RWPE2 (cell line): ENCODE results near the gene GGTLC2.
"Not testable (repeated sequence)": the region's sequence is repeated elsewhere in the genome, so short reads cannot be mapped to it uniquely, and the experiment has no call there.

Source experiments
- ATAC-seq: fragments of 200-7000 bp; cut with Tn5 transposase; 3 replicates; pipeline ENCODE4 v1.9.1; 2021; ENCODE audit warnings: low read depth
- DNase-seq: peaks from one replicate; pipeline ENCODE4 v3.0.0-alpha.2; 2020; ENCODE audit warnings: low spot score
- H3K27ac ChIP-seq: fragments of 450-650 bp; 2 replicates; pipeline ENCODE4 v1.5.1; 2017; ENCODE audit warnings: mild to moderate bottlenecking; ENCODE audit not compliant: poor library complexity, severe bottlenecking
- H3K27me3 ChIP-seq: fragments of 250-450 bp; sonication (Bioruptor Pico); 2 replicates; pipeline ENCODE4 v1.5.1; 2021; ENCODE audit warnings: mild to moderate bottlenecking, moderate library complexity; ENCODE audit not compliant: insufficient read depth, poor library complexity, severe bottlenecking
- H3K36me3 ChIP-seq: fragments of 250-450 bp; sonication (Bioruptor Pico); 2 replicates; pipeline ENCODE4 v1.5.1; 2020; ENCODE audit warnings: low read depth, mild to moderate bottlenecking, moderate library complexity
- H3K4me1 ChIP-seq: fragments of 250-450 bp; sonication (Bioruptor Pico); 2 replicates; pipeline ENCODE4 v1.5.1; 2021; ENCODE audit warnings: mild to moderate bottlenecking, moderate library complexity; ENCODE audit not compliant: insufficient read depth, poor library complexity, severe bottlenecking
- H3K4me3 ChIP-seq: fragments of 250-450 bp; sonication (Bioruptor Pico); 2 replicates; pipeline ENCODE4 v1.5.1; 2021; ENCODE audit warnings: mild to moderate bottlenecking, moderate library complexity; ENCODE audit not compliant: severe bottlenecking
- H3K9me3 ChIP-seq: fragments of 250-450 bp; sonication (Bioruptor Pico); 2 replicates; pipeline ENCODE4 v1.5.1; 2021; ENCODE audit warnings: mild to moderate bottlenecking, moderate library complexity; ENCODE audit not compliant: severe bottlenecking
- CTCF ChIP-seq: fragments of 450-650 bp; IDR thresholded peaks from one replicate; pipeline ENCODE4 v1.5.1; 2017; ENCODE audit warnings: mild to moderate bottlenecking, moderate library complexity; ENCODE audit not compliant: poor library complexity, severe bottlenecking

GGTLC2 gene

GRCh38 chr22:22683668-22684361, 39.4 kb downstream of the GGTLC2 start:
- no peaks in the 10 kb centered on the region for H3K27me3 ChIP-seq

GRCh38 chr22:22684580-22685561, 40.5 kb downstream of the GGTLC2 start:
- no peaks in the 10 kb centered on the region for H3K36me3 ChIP-seq
- no peak overlapping the region for H3K27ac ChIP-seq
- DNase-seq (no peak), ATAC-seq (no peak)
- H3K9me3 ChIP-seq = no peaks in the 10 kb centered on the region
- peak; percentile 30 for TF ChIP-seq CTCF
- H3K4me3 ChIP-seq = no peak overlapping the region
- H3K27me3 ChIP-seq = no peaks in the 10 kb centered on the region
- H3K4me1 ChIP-seq = no peaks in the 10 kb centered on the region

More at GRCh38 chr22:22683668-22684361, 39.4 kb downstream of the GGTLC2 start:
- Histone ChIP-seq H3K27ac (no peak overlapping the region), H3K9me3 (no peaks in the 10 kb centered on the region), H3K4me3 (no peak overlapping the region), H3K36me3 (no peaks in the 10 kb centered on the region), H3K4me1 (no peaks in the 10 kb centered on the region)
- no peak for TF ChIP-seq CTCF
- DNase-seq (no peak), ATAC-seq (no peak)

GRCh38 chr22:22685586-22685985, 41.2 kb downstream of the GGTLC2 start:
- Histone ChIP-seq H3K9me3 (no peaks in the 10 kb centered on the region), H3K27ac (no peak overlapping the region), H3K36me3 (no peaks in the 10 kb centered on the region), H3K27me3 (no peaks in the 10 kb centered on the region), H3K4me3 (no peak overlapping the region), H3K4me1 (no peaks in the 10 kb centered on the region)
- no peak for DNase-seq
- TF ChIP-seq CTCF = no peak
- ATAC-seq = no peak

- not testable (repeated sequence) for H3K27ac ChIP-seq, H3K36me3 ChIP-seq, H3K4me3 ChIP-seq, H3K4me1 ChIP-seq, H3K27me3 ChIP-seq, ATAC-seq, H3K9me3 ChIP-seq, DNase-seq
These were observed 42.0 kb downstream of the GGTLC2 start for GRCh38 chr22:22686202-22687115.
